ENCODE measurements around the gene C5orf47. TPM values are rescaled to one million over a fixed set of nuclear protein-coding genes. Genes with fewer than 3 reads are reported as not detected.

C5orf47 gene
- total and polyA plus RNA-seq, 2 experiments from 2014 or later = 0.57 TPM; not detected in 1

DNA sequence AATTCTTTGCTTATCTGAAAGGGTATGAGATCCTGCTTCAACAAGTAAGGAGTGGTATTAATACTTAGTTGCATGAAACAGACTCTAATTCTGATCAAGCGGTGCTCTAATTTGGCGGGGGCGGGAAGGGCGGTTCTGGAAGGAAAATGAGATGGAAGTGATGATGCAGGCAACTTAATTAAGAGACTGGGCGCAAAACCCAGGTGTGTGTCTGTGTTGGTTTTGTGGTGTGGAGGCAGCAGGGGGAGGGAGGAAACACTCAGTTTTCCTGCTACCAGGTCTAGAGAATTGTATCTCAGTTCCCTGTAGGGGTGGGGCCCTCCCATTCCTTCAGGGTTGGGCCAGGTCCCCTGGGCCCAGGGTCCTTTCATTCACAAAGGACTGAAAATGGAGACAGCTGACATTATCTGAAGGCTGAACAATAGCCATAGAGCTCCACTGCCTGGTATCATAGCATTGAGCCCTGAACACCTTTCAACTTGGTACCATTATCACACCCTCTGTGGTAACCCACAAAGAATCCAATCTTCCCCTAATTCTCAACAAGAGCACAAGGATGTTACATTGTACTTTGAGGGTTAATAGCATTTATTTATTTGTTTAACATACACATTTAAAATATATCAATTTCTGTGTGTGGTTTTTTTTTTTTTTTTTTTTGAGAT, 17.2 kb upstream of the C5orf47 start:
- peak overlapping the region; percentile 51 for H3K27ac ChIP-seq
- H3K36me3 ChIP-seq = no peaks in the 10 kb centered on the region
- DNase-seq (ENCODE audit: low read depth in 1 of 2, low spot score in 1 of 2) = no peak
- no peak for TF ChIP-seq CTCF (IDR thresholded peaks at IDR 0.05; ENCODE audit: low read depth, low read length)
- no peaks in the 10 kb centered on the region for H3K27me3 ChIP-seq
- no peaks in the 10 kb centered on the region for H3K9me3 ChIP-seq (ENCODE audit: low read depth)
- H3K4me1 ChIP-seq (ENCODE audit: low read depth) = peaks cover 34% of the 10 kb centered on the region
- H3K4me3 ChIP-seq = no peak overlapping the region

- no peak for DNase-seq (ENCODE audit: low read depth in 1 of 2, low spot score in 1 of 2)
- Histone ChIP-seq H3K27me3 (no peaks in the 10 kb centered on the region), H3K36me3 (no peaks in the 10 kb centered on the region), H3K9me3 (ENCODE audit: low read depth) (no peaks in the 10 kb centered on the region), H3K4me3 (no peak overlapping the region), H3K4me1 (ENCODE audit: low read depth) (peaks cover 34% of the 10 kb centered on the region), H3K27ac (peak overlapping the region; percentile 34)
- TF ChIP-seq CTCF (IDR thresholded peaks at IDR 0.05; ENCODE audit: low read depth, low read length) = no peak
Measured at GRCh38 chr5:173972607-173972924, 16.4 kb upstream of the C5orf47 start.

GRCh38 chr5:173972925-173973615, 15.9 kb upstream of the C5orf47 start:
- Histone ChIP-seq H3K9me3 (ENCODE audit: low read depth) (no peaks in the 10 kb centered on the region), H3K36me3 (no peaks in the 10 kb centered on the region), H3K27me3 (no peaks in the 10 kb centered on the region), H3K27ac (peak overlapping the region; percentile 34), H3K4me1 (ENCODE audit: low read depth) (peaks cover 34% of the 10 kb centered on the region), H3K4me3 (peak overlapping the region; percentile 25)
- DNase-seq (ENCODE audit: low read depth in 1 of 2, low spot score in 1 of 2) = peak; percentile 87 to 88
- peak; percentile 84 for TF ChIP-seq CTCF (IDR thresholded peaks at IDR 0.05; ENCODE audit: low read depth, low read length)

GRCh38 chr5:173973616-173973969, 15.4 kb upstream of the C5orf47 start:
- peaks cover 34% of the 10 kb centered on the region for H3K4me1 ChIP-seq (ENCODE audit: low read depth)
- no peaks in the 10 kb centered on the region for H3K36me3 ChIP-seq
- H3K4me3 ChIP-seq = peak overlapping the region; percentile 25
- no peaks in the 10 kb centered on the region for H3K27me3 ChIP-seq
- DNase-seq (ENCODE audit: low read depth in 1 of 2, low spot score in 1 of 2) = peak in 1 of 2 donors; percentile 65
- no peak for TF ChIP-seq CTCF (IDR thresholded peaks at IDR 0.05; ENCODE audit: low read depth, low read length)
- H3K9me3 ChIP-seq (ENCODE audit: low read depth) = no peaks in the 10 kb centered on the region
- H3K27ac ChIP-seq = peak overlapping the region; percentile 28

DNA sequence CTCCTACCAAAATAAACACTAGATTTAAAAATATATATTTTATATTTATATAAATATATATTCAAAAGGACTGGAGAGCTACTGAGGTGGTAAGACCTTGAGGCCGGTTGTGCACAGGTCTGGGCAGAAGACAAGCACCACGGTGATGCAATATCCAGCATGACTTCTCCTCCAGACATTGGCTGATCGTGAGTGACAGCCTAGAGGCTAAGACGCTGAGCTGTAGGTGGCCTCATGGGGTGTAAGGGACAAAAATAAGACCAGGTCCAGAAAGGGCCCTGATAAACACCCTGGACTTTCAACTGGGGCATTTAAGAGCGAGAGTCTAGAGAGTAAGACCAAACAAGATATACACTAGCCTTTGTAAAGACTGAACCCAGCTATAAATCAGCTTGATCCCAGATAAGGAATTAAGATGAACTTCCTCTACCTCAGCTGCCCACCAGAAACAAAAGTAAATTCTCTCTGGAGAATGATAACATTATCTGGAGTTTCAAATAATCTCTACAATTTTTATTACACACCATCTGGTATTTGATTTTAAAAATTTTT, 14.2 kb upstream of the C5orf47 start:
- H3K27ac ChIP-seq = peak overlapping the region; percentile 29
- H3K4me1 ChIP-seq (ENCODE audit: low read depth) = peaks cover 26% of the 10 kb centered on the region
- TF ChIP-seq CTCF (IDR thresholded peaks at IDR 0.05; ENCODE audit: low read depth, low read length) = no peak
- no peaks in the 10 kb centered on the region for H3K36me3 ChIP-seq
- H3K9me3 ChIP-seq (ENCODE audit: low read depth) = no peaks in the 10 kb centered on the region
- no peaks in the 10 kb centered on the region for H3K27me3 ChIP-seq
- DNase-seq (ENCODE audit: low read depth in 1 of 2, low spot score in 1 of 2) = no peak
- H3K4me3 ChIP-seq = no peak overlapping the region
